Sigmoid colon (tissue), 7 donors: ENCODE data around the gene ST6GALNAC1. TPM values are rescaled to one million over a fixed set of nuclear protein-coding genes. Genes with fewer than 3 reads are reported as not detected.

Experiments used
- DNase-seq: peaks from one replicate; pipeline ENCODE4 v3.0.0-alpha.2; 2019
- H3K27ac ChIP-seq, 4 donors: fragments of 200-600 bp; sonication (generic); one replicate each; pipeline ENCODE4 v1.5.1; 2016 to 2019; ENCODE audit warnings: mild to moderate bottlenecking in 1 of 4
- H3K27me3 ChIP-seq, 3 donors: fragments of 200-600 bp; sonication (generic); one replicate each; pipeline ENCODE4 v1.5.1; 2019; ENCODE audit warnings: mild to moderate bottlenecking in 1 of 3
- H3K36me3 ChIP-seq, 4 donors: fragments of 200-600 bp; sonication (generic); one replicate each; pipeline ENCODE4 v1.5.1; 2016 to 2019
- H3K4me1 ChIP-seq, 4 donors: fragments of 200-600 bp; sonication (generic); one replicate each; pipeline ENCODE4 v1.5.1; 2017 to 2019
- H3K4me3 ChIP-seq, 4 donors: fragments of 200-600 bp; sonication (generic); one replicate each; pipeline ENCODE4 v1.5.1; 2017 to 2019; ENCODE audit warnings: mild to moderate bottlenecking in 2 of 4, moderate library complexity in 1 of 4
- H3K9me3 ChIP-seq, 4 donors: fragments of 200-600 bp in 3 of 4; sonication (generic) in 3 of 4; one replicate each; pipeline versions ENCODE4 v1.5.1 to v1.6.1; 2013 to 2019
- CTCF ChIP-seq, 4 experiments: fragments of 450-650 bp in 3 of 4; fragments of 200-600 bp in 1 of 4; IDR thresholded peaks; one replicate each; pipeline ENCODE4 v1.5.1; 2016 to 2019; ENCODE audit warnings: antibody characterized with exemption in 4 of 4, mild to moderate bottlenecking in 3 of 4, moderate library complexity in 2 of 4
- EP300 ChIP-seq, 4 donors: sonication (generic); formaldehyde crosslinking; IDR thresholded peaks; one replicate each; pipeline ENCODE4 v1.6.1; 2017; ENCODE audit warnings: antibody characterized with exemption in 4 of 4
- POLR2A ChIP-seq, 2 donors: fragments of 450-650 bp; IDR thresholded peaks; one replicate each; pipeline ENCODE4 v1.6.1; 2016; ENCODE audit warnings: antibody characterized with exemption in 2 of 2, mild to moderate bottlenecking in 2 of 2, moderate library complexity in 2 of 2
- POLR2AphosphoS5 ChIP-seq, 4 donors: sonication (generic); formaldehyde crosslinking; IDR thresholded peaks; one replicate each; pipeline ENCODE4 v1.6.1; 2017; ENCODE audit warnings: antibody characterized with exemption in 4 of 4
- WGBS, 2 donors: extraction: QIAGEN DNeasy Blood & Tissue Kit; methylation state at CpG; one replicate each; pipeline ENCODE4 v1.1.7; 2013; 5-methylcytosine and 5-hydroxymethylcytosine counted together
- intact Hi-C: fragments of 100-400 bp; cut with DNase I; formaldehyde crosslinking; loops from one replicate; pipeline ENCODE4 v1.15.1; 2023
- polyA plus RNA-seq, 3 donors: library from polyadenylated mRNA; stranded (reverse); fragments of 200-250 nt; gene quantifications; one replicate each; pipeline ENCODE4 v1.2.3, GENCODE V29; 2013
- total RNA-seq, 4 donors: library from RNA; depleted of rRNA; stranded (reverse); fragments of >200 nt; gene quantifications; one replicate each; pipeline ENCODE4 v1.1.0, GENCODE V29; 2016
- donor health status: healthy with polysubstance abuse.
- donor health status: Bipolar disorder and iron deficiency.
- donor health status: healthy.

Gene ST6GALNAC1
- total and polyA plus RNA-seq, 7 donors = 0.81 to 146 (median 4.6) TPM

GRCh38 chr17:76584427-76585032 is 59.0 kb downstream of the ST6GALNAC1 start:
- intact Hi-C loops = no loop called here
- peak overlapping the region; percentile 52 to 67 (median 60) for H3K27ac ChIP-seq
- TF ChIP-seq CTCF (IDR thresholded peaks at IDR 0.05) (no peak), EP300 (IDR thresholded peaks at IDR 0.05) (no peak), POLR2AphosphoS5 (IDR thresholded peaks at IDR 0.05) (no peak), POLR2A (IDR thresholded peaks at IDR 0.05) (no peak)
- H3K9me3 ChIP-seq = no peaks in the 10 kb centered on the region
- H3K4me3 ChIP-seq = peak overlapping the region; percentile 39 to 60 (median 52)
- peaks cover 19 to 52% (median 19%) of the 10 kb centered on the region in 3 donors for H3K27me3 ChIP-seq
- peak; percentile 63 for DNase-seq
- 17 to 23% methylated on average over 17 of the region's 17 CpGs for WGBS, 2 donors
- H3K36me3 ChIP-seq = no peaks in the 10 kb centered on the region
- H3K4me1 ChIP-seq = peaks cover 0 to 26% (median 20%) of the 10 kb centered on the region in 4 donors

GRCh38 chr17:76582660-76583059 is 60.9 kb downstream of the ST6GALNAC1 start:
- Histone ChIP-seq H3K4me3 (no peak overlapping the region), H3K36me3 (no peaks in the 10 kb centered on the region), H3K27me3 (peaks cover 17 to 36% (median 19%) of the 10 kb centered on the region in 3 donors), H3K27ac (no peak overlapping the region), H3K9me3 (no peaks in the 10 kb centered on the region), H3K4me1 (peaks cover 0 to 26% (median 20%) of the 10 kb centered on the region in 4 donors)
- DNase-seq = no peak
- 32 to 33% methylated on average over 3 of the region's 3 CpGs for WGBS, 2 donors
- intact Hi-C loops = no loop called here
- TF ChIP-seq CTCF (IDR thresholded peaks at IDR 0.05) = no peak
- no peak for TF ChIP-seq POLR2A (IDR thresholded peaks at IDR 0.05)
- no peak for TF ChIP-seq EP300 (IDR thresholded peaks at IDR 0.05)
- TF ChIP-seq POLR2AphosphoS5 (IDR thresholded peaks at IDR 0.05) = no peak

- H3K27me3 ChIP-seq = peaks cover 10 to 25% (median 14%) of the 10 kb centered on the region in 3 donors
- no peak overlapping the region for H3K27ac ChIP-seq
- no peaks in the 10 kb centered on the region for H3K36me3 ChIP-seq
- DNase-seq = no peak
- H3K9me3 ChIP-seq = no peaks in the 10 kb centered on the region
- WGBS, 2 donors = 85 to 92% methylated on average over 5 of the region's 5 CpGs
- H3K4me3 ChIP-seq = no peak overlapping the region
- TF ChIP-seq CTCF (IDR thresholded peaks at IDR 0.05) (no peak), POLR2AphosphoS5 (IDR thresholded peaks at IDR 0.05) (no peak), EP300 (IDR thresholded peaks at IDR 0.05) (no peak), POLR2A (IDR thresholded peaks at IDR 0.05) (no peak)
- peaks cover 0 to 20% (median 18%) of the 10 kb centered on the region in 4 donors for H3K4me1 ChIP-seq
- intact Hi-C loops = no loop called here
Observed at GRCh38 chr17:76581515-76581914, 62.0 kb downstream of the ST6GALNAC1 start.

GRCh38 chr17:76579281-76579680 is 64.3 kb downstream of the ST6GALNAC1 start:
- H3K9me3 ChIP-seq = no peaks in the 10 kb centered on the region
- no peak for DNase-seq
- H3K27ac ChIP-seq = no peak overlapping the region
- WGBS, 2 donors = 88% methylated on average over 2 of the region's 2 CpGs
- no peak for TF ChIP-seq CTCF (IDR thresholded peaks at IDR 0.05)
- no peak for TF ChIP-seq POLR2A (IDR thresholded peaks at IDR 0.05)
- no peak for TF ChIP-seq POLR2AphosphoS5 (IDR thresholded peaks at IDR 0.05)
- no peak for TF ChIP-seq EP300 (IDR thresholded peaks at IDR 0.05)
- no peaks in the 10 kb centered on the region for H3K4me1 ChIP-seq
- no peaks in the 10 kb centered on the region for H3K36me3 ChIP-seq
- peaks cover 0 to 3% (median 0%) of the 10 kb centered on the region in 3 donors for H3K27me3 ChIP-seq
- no peak overlapping the region for H3K4me3 ChIP-seq
- intact Hi-C loops = no loop called here

- intact Hi-C loops = no loop called here
- no peak overlapping the region for H3K27ac ChIP-seq
- no peaks in the 10 kb centered on the region for H3K4me1 ChIP-seq
- H3K9me3 ChIP-seq = no peaks in the 10 kb centered on the region
- no peaks in the 10 kb centered on the region for H3K36me3 ChIP-seq
- no peaks in the 10 kb centered on the region for H3K27me3 ChIP-seq
- 26 to 72% methylated on average over 5 of the region's 5 CpGs for WGBS, 2 donors
- no peak overlapping the region for H3K4me3 ChIP-seq
- DNase-seq = no peak
- TF ChIP-seq CTCF (IDR thresholded peaks at IDR 0.05) (no peak), POLR2A (IDR thresholded peaks at IDR 0.05) (no peak), EP300 (IDR thresholded peaks at IDR 0.05) (no peak), POLR2AphosphoS5 (IDR thresholded peaks at IDR 0.05) (no peak)
Observed at GRCh38 chr17:76578376-76578775, 65.2 kb downstream of the ST6GALNAC1 start.
